Right ventricle myocardium superior (tissue), 1 donor: Measurements from ENCODE around the gene BST2. TPM values are rescaled to one million over a fixed set of nuclear protein-coding genes. Genes with fewer than 3 reads are reported as not detected.
"Not testable (repeated sequence)": the region's sequence is repeated elsewhere in the genome, so short reads cannot be mapped to it uniquely, and the experiment has no call there.

Experiments
- ATAC-seq: fragments of 200-7000 bp; cut with Tn5 transposase; one replicate; pipeline ENCODE4 v1.9.1; 2020; ENCODE audit warnings: mild to moderate bottlenecking; ENCODE audit not compliant: poor library complexity
- DNase-seq: peaks from one replicate; pipeline ENCODE4 v3.0.0-alpha.2; 2020
- intact Hi-C: fragments of 100-400 bp; cut with DNase I; formaldehyde crosslinking; loops from one replicate; pipeline ENCODE4 v1.11.2; 2022
- total RNA-seq: library from RNA; stranded (reverse); fragmentation: NEBNext Ultra II Directional; extraction: Animal tissue kit (Norgen Biotek cat#: 25700); gene quantifications from one replicate; pipeline ENCODE4 v1.2.1, GENCODE V29; 2021
- donor health status: DM: no; HTN: yes; CAD: no; lungs with severe emphysema.

The BST2 gene
- total RNA-seq, 1 donor from 2014 or later, result 46.5 TPM

DNA sequence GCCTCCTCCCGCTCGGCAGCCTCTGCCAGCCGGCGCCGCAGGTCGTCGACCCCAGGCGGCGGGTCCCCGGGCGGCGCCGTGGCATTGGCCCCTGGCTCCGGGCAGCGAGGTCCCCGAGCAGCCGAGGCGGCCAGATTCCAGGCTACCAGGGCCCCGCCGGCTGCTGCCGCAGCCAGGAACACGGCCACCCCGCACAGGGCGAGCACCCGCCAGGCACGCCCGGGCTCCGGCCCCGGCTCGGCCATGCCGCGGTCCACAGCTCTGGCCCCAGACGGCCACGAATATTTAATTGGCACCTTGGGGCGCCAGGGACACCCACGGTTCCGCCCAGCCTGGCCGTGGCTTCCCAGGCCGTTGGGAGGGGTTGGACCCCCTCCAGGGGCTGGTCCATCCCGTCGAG is 11.5 kb downstream of the BST2 start, which contains the start of gene CCDC194:
Gene CCDC194, minus strand, starts transcription at position 283 of the 400 bp plus-strand sequence. Its CDS starts 38 bp downstream, at position 245.
- ATAC-seq (no peak), DNase-seq (no peak)
- intact Hi-C loops, result no loop called here

DNA sequence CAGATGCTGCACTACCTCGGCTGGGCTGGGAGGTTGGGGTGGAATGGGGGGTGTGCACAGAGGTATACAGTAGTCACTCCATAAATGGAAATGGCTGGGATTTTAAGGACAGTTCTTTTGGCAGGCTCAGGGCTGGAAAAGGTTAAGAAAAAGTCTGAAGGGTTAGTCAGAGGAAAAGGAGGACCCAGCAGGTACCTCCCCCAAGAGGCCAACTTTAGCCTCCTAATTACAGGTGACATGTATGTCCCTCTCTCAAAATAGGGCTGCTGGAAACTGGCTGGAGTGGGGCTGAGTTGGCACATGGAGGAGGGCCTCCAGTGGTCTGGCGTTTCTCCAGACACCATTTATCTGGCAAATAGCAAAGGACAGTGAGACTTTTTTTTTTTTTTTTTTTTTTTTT is 12.4 kb downstream of the BST2 start:
- intact Hi-C loops, result no loop called here
- DNase-seq (no peak), ATAC-seq (no peak)

GRCh38 chr19:17391371-17392151 is 13.9 kb downstream of the BST2 start:
- ATAC-seq, result no peak
- intact Hi-C loops, result no loop called here
- DNase-seq, result no peak

DNA sequence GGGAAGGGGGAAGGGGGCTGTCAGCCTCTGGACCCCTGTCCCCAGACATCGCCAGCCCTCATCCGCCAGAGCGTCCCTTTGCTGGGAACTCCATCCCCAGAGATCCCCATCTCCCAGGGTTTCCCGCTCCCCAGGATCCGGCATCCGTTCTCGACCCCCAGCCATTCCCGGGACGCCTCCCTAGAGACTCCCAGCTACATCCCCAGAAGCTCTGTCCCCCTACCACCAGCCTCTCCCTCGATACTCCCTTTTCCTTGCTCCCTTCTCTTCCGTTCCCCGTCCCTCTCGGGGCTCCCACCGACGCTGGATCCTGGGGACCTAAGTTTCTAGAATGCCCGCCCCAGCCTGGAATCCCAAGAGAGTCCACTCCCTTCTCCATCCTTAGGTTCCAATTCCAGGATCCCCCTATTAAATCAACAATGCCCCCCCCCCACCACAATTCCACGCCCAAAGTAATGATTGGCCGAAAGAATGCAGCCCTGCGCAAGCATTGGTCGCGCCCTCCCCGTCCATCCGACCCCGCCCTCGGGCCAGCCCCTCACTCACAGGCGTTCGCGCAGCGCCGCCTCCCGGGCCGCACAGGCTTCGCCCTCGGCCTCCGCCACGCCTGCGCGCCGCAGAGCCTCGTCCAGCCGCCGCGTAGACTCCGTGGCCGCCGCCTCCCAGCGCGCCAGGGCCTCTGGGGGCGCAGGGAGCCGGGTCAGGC is 14.6 kb downstream of the BST2 start:
- ATAC-seq, result peak; percentile 97
- intact Hi-C loops, result no loop called here

DNA sequence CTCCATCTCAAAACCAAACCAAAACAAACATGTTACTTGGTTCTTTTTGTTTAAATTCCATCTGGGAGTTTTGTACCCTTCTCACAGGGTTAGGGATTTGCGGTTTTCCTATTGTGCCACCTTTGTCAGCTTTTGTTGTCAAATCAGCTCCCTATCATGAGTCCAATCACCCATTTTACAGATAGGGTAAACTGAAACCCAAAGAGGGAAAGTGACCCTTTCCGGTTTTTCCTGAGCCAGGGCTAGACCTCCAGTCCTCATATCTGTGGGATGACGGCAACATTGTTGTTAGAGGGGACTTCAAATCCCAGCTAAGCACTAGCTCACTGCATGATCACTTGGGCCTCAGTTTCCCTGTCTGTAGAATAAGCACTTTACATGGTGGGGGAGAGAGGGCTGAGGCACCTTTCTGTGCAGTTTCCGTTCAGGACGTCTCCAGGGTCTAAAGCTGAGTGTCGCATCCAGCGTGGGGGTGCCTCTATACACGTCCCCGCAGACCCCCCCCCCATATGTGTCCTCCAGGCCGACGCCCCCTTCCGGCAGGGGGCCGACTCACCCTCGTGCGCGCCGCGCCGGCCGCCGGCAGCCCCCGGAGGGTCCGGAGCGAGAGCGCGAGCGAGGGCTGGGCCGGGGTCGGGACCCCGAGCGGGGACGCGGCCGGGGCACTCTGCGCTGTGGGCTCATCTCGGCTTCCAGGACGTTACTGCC is 15.3 kb downstream of the BST2 start:
- no peak for ATAC-seq
- no peak for DNase-seq
- intact Hi-C loops, result loop anchor here (5.0 to 10.0 kb wide), 2 partner anchors 43 to 95 kb away; no protein-coding TSS in a partner anchor

More for the DNA sequence above, 14.6 kb downstream of the BST2 start:
- DNase-seq, result peak; percentile 93

DNA sequence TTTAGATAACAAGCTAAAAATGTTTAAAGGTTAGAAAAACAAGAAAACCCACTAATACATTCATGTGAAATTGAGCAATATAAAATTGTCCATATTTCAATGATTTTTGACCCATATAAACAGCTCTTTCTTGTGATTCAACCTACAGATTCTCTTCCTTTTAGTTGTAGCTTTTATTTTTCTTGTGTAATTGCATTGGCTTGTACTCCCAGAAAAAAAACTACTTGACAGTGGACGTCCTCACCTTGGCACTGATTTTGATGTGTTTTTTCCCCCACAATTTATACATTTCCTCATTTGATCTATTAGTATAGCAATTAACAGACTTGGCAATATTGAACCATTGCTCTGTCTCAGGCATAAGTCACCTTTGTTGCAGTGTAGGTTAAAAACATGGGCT is 16.1 kb downstream of the BST2 start:
- intact Hi-C loops, result loop anchor here (5.0 to 10.0 kb wide), 2 partner anchors 42 to 94 kb away; no protein-coding TSS in a partner anchor
- ATAC-seq (no peak), DNase-seq (no peak)

- intact Hi-C loops, result loop anchor here (5.0 to 10.0 kb wide), 2 partner anchors 39 to 91 kb away; no protein-coding TSS in a partner anchor
- DNase-seq, result peak; percentile 81
- peak; percentile 70 for ATAC-seq
These were observed 19.4 kb downstream of the BST2 start for GRCh38 chr19:17385878-17386611.

DNA sequence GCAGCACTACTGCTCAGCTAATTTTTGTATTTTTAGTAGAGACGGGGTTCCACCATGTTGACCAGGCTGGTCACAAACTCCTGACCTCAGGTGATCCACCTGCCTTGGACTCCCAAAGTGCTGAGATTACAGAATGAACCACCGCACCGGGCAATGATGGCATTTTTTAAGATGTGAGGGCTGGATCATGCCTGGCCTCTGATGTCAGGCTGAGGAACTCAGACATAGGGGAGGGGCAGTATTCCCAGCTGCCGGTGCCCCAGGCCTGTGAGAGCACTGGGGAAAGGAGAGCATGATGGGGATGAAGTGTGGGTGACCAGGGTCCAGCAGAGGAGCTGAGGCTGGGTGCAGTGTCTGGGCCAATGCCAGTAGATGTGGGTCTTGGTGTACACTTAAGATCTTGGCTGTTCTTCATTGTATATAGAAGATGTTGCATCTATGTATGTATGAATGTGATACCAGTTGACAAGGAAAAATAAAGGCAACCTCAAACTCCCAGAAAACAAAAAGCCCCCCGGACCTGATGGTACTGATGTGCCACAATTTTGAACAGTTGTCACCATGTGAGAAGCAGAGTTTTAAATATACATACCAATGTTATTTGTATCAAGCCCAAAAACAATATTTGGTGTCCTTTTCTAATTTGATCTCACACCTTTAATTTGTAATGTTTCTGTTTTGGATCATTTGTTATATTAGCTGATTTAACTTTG is 24.8 kb downstream of the BST2 start:
- intact Hi-C loops, result loop anchor here (10.0 kb wide), 1 partner anchor 86 kb away; no protein-coding TSS in a partner anchor
- no peak for DNase-seq

DNA sequence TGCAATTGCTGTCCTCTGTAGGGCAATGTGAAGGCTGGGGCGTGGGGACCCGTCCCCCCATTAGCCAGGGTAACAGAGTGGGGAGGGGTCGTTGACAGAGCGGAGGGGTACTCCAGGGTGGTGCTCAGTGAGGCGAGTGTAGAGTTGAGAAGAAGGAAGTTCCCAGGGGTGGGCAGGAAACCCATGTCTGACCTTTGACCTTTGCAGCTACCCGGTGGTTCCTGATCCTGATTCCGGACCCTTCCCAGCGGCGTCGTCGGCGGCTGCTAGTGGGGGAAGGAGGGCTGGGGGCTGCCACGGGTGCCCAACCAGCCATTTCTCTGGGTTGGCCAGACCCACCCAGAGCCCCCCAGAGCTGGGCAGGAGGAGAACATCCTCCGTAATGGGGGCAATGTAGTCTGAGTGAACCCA is 26.2 kb downstream of the BST2 start:
- ATAC-seq (no peak), DNase-seq (no peak)
- intact Hi-C loops, result no loop called here

More for the DNA sequence above, 24.8 kb downstream of the BST2 start:
- no peak for ATAC-seq

DNA sequence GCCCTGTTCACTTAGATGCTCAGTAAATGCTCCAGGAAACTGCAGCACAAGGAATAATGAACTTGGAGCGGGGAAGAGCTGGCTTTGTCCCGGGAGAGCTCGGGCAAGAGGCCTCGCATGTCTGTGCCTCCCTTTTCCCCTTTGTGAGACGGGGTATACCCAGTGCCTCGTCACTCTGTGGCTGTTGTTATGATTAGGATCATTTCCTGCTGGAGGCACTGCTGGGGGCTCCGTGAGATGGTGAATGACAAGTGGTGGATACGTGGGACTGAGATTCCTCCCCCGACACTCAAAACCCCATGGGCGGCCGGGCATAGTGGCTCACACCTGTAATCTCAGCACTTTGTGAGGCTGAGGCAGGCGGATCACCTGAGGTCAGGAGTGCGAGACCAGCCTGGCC is 27.2 kb downstream of the BST2 start:
- intact Hi-C loops, result no loop called here
- DNase-seq (no peak), ATAC-seq (no peak)

- peak; percentile 56 for DNase-seq
- ATAC-seq, result peak; percentile 12
These were observed 28.4 kb downstream of the BST2 start, which contains the start of gene PLVAP for GRCh38 chr19:17376935-17377600. PLVAP (minus strand) TSS chr19:17377342; CDS start chr19:17377288, 54 bp downstream.

DNA sequence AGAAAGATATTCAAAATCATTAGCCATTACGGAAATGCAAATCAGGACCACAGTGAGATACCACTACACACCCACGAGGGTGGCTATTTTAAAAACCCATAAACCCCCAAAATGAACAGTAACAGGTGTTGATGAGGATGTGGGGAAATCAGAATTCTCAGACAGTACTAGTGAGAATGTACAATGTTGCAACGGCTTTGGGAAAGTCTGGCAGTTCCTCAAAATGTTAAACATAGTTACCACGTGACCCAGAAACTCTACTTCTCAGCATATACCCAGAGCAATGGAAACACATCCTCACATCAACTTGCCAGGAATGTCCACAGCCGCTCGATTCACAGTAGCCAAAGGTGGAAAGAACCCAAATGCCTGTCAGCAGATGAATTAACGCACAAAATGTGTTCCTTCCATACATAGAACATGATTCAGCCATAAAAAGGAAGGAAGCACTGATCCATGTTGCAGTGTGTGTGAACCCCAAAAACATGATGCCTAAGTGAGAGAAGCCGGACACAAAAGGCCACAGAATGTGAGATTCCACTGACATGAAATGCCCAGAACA is 35.3 kb downstream of the BST2 start:
- no peak for DNase-seq
- peak; percentile 66 for ATAC-seq

More at GRCh38 chr19:17376935-17377600, 28.4 kb downstream of the BST2 start, which contains the start of gene PLVAP:
- intact Hi-C loops, result no loop called here

GRCh38 chr19:17365361-17365760 is 40.1 kb downstream of the BST2 start:
- DNase-seq (no peak), ATAC-seq (no peak)
- intact Hi-C loops, result no loop called here

More for the DNA sequence above, 35.3 kb downstream of the BST2 start:
- intact Hi-C loops, result no loop called here

- intact Hi-C loops, DNase-seq, ATAC-seq: not testable (repeated sequence)
These were observed 41.4 kb downstream of the BST2 start for GRCh38 chr19:17363852-17364605.

GRCh38 chr19:17359905-17360800 is 45.3 kb downstream of the BST2 start:
- DNase-seq (no peak), ATAC-seq (no peak)
- intact Hi-C loops, result no loop called here
